ENCODE data around the gene ACTR3C. TPM values are rescaled to one million over a fixed set of nuclear protein-coding genes. Genes with fewer than 3 reads are reported as not detected.

The ACTR3C gene
- total and polyA plus RNA-seq, 8 donors = 2.3 to 68.7 (median 9.7) TPM

DNA sequence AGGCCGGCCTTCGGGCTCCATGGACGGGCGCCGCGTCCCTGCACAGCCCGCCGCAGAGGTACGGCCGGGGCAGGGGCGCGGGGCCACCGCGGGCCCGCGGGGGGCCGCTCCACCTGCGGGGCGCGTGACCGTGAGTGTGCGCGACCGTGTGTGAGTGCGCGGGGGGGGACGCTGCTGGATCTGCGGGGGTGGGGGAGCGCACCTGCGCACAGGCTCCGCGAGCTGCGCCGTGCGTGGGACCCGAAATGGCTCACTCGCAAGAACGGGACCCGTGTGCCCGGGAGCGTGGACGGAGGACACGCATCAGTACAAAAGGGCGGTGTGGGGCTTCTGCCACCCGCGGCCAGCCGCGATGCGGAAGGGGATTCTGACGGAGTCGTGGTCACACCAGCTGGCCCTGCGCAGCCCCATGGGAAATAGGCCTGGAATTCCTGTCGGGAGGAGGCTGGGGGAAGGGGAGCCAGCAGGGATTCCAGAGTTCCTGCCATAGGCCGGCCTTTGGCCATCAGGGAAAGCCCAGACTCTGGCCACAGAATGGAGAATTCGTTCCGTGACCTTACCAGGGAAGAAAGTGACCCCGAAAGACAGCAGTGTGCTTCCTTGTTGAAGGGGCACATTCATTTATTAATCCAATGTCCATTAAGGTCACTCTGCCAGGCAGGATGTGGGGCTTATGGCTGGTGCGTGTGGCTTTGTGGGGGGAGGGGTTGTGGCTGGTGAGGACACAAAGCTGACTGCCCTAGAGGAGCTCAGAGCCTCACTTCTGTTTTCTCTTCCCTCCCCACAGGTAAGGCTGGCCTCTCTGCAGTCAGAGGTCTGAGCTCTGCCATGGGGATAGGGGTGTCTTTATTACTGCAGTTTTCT lies 45.8 kb upstream of the ACTR3C start:
- H3K9me3 ChIP-seq = no peaks in the 10 kb centered on the region
- no peaks in the 10 kb centered on the region for H3K27me3 ChIP-seq
- peak; percentile 63 to 88 for DNase-seq
- intact Hi-C loops (cut with DNase I; ENCODE audit: low total_unique reads) = loop anchor here (10.0 kb wide), 1 partner anchor 46 kb away; no protein-coding TSS in a partner anchor
- peaks cover 25 to 35% (median 34%) of the 10 kb centered on the region in 4 donors for H3K36me3 ChIP-seq
- H3K4me3 ChIP-seq = peak overlapping the region; percentile 71 to 95 (median 84)
- peak overlapping the region; percentile 87 to 97 (median 94) for H3K27ac ChIP-seq
- 0 to 1% (median 1%) methylated on average over 12 to 58 of the region's 58 CpGs for WGBS, 5 donors
- TF ChIP-seq POLR2A (IDR thresholded peaks at IDR 0.05) (no peak), POLR2AphosphoS5 (IDR thresholded peaks at IDR 0.05) (peak in 1 of 3 donors; percentile 48)
- TF ChIP-seq, protein P1, sequence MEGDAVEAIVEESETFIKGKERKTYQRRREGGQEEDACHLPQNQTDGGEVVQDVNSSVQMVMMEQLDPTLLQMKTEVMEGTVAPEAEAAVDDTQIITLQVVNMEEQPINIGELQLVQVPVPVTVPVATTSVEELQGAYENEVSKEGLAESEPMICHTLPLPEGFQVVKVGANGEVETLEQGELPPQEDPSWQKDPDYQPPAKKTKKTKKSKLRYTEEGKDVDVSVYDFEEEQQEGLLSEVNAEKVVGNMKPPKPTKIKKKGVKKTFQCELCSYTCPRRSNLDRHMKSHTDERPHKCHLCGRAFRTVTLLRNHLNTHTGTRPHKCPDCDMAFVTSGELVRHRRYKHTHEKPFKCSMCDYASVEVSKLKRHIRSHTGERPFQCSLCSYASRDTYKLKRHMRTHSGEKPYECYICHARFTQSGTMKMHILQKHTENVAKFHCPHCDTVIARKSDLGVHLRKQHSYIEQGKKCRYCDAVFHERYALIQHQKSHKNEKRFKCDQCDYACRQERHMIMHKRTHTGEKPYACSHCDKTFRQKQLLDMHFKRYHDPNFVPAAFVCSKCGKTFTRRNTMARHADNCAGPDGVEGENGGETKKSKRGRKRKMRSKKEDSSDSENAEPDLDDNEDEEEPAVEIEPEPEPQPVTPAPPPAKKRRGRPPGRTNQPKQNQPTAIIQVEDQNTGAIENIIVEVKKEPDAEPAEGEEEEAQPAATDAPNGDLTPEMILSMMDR (IDR thresholded peaks at IDR 0.05) = no peak
- H3K4me1 ChIP-seq = peaks cover 31 to 68% (median 60%) of the 10 kb centered on the region in 4 donors

DNA sequence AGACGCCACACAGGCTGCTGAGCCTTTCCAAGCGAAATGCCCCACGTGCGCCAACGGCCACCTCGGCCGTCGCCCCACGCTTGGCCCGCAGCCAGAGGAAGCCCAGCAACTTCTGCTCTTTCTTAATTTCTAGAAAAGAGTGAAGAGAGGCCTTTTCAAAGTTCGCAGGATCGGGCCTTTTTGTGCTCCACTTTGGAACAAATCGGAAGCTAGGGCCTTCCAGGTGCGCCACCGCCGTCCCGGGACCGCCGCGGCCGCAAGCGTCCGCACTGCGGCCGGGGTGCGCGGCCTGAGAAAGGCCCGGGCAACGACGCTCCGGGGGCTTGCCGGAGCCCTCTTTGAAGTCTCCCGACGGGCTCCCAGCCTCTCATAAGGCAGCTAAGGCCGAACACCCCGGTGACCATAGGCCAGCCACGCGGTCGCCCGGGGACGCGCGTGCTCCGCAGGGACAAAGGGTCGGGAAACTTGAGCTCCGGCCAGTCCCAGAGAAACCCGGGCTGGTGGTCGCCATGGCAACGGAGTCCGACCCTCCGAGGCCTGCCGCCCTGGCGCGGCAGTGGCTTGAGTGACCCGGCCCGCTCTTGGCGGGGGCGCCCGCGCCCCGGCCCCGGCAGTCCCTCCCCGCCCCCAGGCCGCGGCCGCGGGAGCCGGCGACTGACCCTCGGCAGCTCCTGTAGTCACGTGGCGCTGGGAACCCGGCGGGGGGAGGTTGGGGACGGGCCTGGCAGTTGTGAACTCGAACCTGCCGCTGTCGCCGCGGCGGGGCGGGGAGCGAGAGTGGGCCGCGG lies 44.9 kb upstream of the ACTR3C start, which contains the start of gene REPIN1:
TSS of gene REPIN1 (plus strand) at position 727 of the 788 bp plus-strand sequence. CDS start 890 bp downstream, outside the sequence.
- intact Hi-C loops (cut with DNase I; ENCODE audit: low total_unique reads) = loop anchor here (10.0 kb wide), 1 partner anchor 47 kb away; no protein-coding TSS in a partner anchor
- Histone ChIP-seq H3K9me3 (no peaks in the 10 kb centered on the region), H3K27ac (peak within 1 kb of the TSS; percentile 87 to 97 (median 94)), H3K36me3 (peaks cover 19 to 27% (median 26%) of the 10 kb centered on the region in 4 donors), H3K27me3 (no peaks in the 10 kb centered on the region), H3K4me1 (peaks cover 31 to 60% (median 53%) of the 10 kb centered on the region in 4 donors), H3K4me3 (peak within 1 kb of the TSS; percentile 71 to 95 (median 84))
- TF ChIP-seq EP300 (IDR thresholded peaks at IDR 0.05) = no peak
- peak; percentile 71 to 89 (median 82) for TF ChIP-seq POLR2AphosphoS5 (IDR thresholded peaks at IDR 0.05)
- WGBS, 5 donors = 0 to 2% (median 1%) methylated on average over 32 to 85 of the region's 85 CpGs
- peak; percentile 92 to 96 for DNase-seq

- Histone ChIP-seq H3K4me1 (peaks cover 31 to 54% (median 46%) of the 10 kb centered on the region in 4 donors), H3K9me3 (no peaks in the 10 kb centered on the region), H3K27me3 (no peaks in the 10 kb centered on the region), H3K36me3 (peaks cover 16 to 21% (median 20%) of the 10 kb centered on the region in 4 donors), H3K4me3 (peak overlapping the region; percentile 71 to 95 (median 84)), H3K27ac (peak overlapping the region; percentile 87 to 97 (median 94))
- intact Hi-C loops (cut with DNase I; ENCODE audit: low total_unique reads) = loop anchor here (10.0 kb wide), 1 partner anchor 47 kb away; no protein-coding TSS in a partner anchor
- no peak for DNase-seq
- WGBS, 5 donors = 37 to 50% (median 45%) methylated on average over 8 of the region's 8 CpGs
- TF ChIP-seq, protein P1 (IDR thresholded peaks at IDR 0.05) = no peak
- TF ChIP-seq POLR2AphosphoS5 (IDR thresholded peaks at IDR 0.05) (no peak), POLR2A (IDR thresholded peaks at IDR 0.05) (no peak), EP300 (IDR thresholded peaks at IDR 0.05) (no peak)
These were observed 44.3 kb upstream of the ACTR3C start for GRCh38 chr7:150367677-150368095.

DNA sequence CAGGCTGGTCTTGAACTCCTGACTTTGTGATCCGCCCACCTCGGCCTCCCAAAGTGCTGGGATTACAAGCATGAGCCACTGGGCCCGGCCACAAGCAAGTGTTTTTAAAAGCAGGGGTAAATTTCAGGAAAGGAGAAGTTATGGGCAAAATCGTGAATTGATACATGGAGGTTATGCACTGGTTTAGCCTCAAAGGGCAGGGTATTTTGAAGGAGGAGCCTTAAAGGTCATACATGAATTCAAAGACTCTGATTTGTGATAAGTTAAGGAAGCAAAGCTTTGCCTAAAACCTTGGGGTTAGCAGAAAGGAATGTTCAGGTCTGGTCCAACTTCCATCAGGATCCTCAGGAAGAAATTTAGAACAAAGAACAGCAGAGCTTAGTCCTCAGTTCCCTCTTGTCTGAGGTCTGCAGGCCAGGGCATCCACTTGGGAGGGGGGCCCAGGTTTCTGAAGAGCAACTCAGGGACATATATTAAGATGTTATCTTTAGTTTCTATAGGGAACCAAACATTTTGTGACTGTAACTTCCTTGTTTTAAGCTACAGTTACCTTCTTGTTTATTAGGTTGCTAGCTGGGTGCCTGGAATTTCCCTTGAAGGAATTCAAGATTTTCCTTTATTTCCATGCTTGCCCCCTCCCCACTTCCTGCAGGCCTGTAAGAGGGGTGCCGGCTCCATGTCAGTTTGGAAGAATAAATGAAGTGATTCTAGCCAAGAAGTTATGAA lies 42.5 kb upstream of the ACTR3C start:
- no peak for DNase-seq
- Histone ChIP-seq H3K9me3 (no peaks in the 10 kb centered on the region), H3K4me1 (peaks cover 24 to 36% (median 29%) of the 10 kb centered on the region in 4 donors), H3K27ac (peak overlapping the region in 2 of 5 donors; percentile 12 to 14), H3K4me3 (no peak overlapping the region), H3K36me3 (peaks cover 0 to 2% (median 1%) of the 10 kb centered on the region in 4 donors), H3K27me3 (no peaks in the 10 kb centered on the region)
- intact Hi-C loops (cut with DNase I; ENCODE audit: low total_unique reads) = loop anchor here (10.0 kb wide), 1 partner anchor 49 kb away; no protein-coding TSS in a partner anchor
- 64 to 86% (median 80%) methylated on average over 5 of the region's 5 CpGs for WGBS, 5 donors
- TF ChIP-seq POLR2AphosphoS5 (IDR thresholded peaks at IDR 0.05) = no peak
- TF ChIP-seq EP300 (IDR thresholded peaks at IDR 0.05) = no peak
- TF ChIP-seq POLR2A (IDR thresholded peaks at IDR 0.05) = no peak
- TF ChIP-seq, protein P1 (IDR thresholded peaks at IDR 0.05) = no peak

Measured in stomach (tissue), 9 donors.